DMS153 (cell line): ENCODE measurements around the gene NAP1L4.

Experiments used
- DNase-seq: peaks from one replicate; lab custom pipeline; 2025; lab: John Stamatoyannopoulos, UW

Gene NAP1L4

GRCh38 chr11:3010521-3011275 lies 18.6 kb upstream of the NAP1L4 start:
- DNase-seq = no peak

GRCh38 chr11:3010004-3010403 lies 17.9 kb upstream of the NAP1L4 start:
- no peak for DNase-seq

- no peak for DNase-seq
Observed at GRCh38 chr11:3009481-3009880, 17.4 kb upstream of the NAP1L4 start.

GRCh38 chr11:3008746-3009336 lies 16.7 kb upstream of the NAP1L4 start:
- no peak for DNase-seq

- no peak for DNase-seq
Observed at GRCh38 chr11:3007404-3008010, 15.4 kb upstream of the NAP1L4 start.

- DNase-seq = no peak
Observed at GRCh38 chr11:3006505-3007260, 14.6 kb upstream of the NAP1L4 start.

- no peak for DNase-seq
Observed at GRCh38 chr11:3004481-3004880, 12.4 kb upstream of the NAP1L4 start.

GRCh38 chr11:3003396-3004231 lies 11.5 kb upstream of the NAP1L4 start:
- no peak for DNase-seq

- DNase-seq = no peak
Observed at GRCh38 chr11:3002871-3003270, 10.7 kb upstream of the NAP1L4 start.

- DNase-seq = no peak
Observed at GRCh38 chr11:3002351-3002861, 10.3 kb upstream of the NAP1L4 start.

GRCh38 chr11:3001496-3001895 lies 9.4 kb upstream of the NAP1L4 start:
- peak; percentile 32 for DNase-seq

GRCh38 chr11:3000032-3000961 lies 8.2 kb upstream of the NAP1L4 start:
- peak; percentile 89 for DNase-seq

GRCh38 chr11:2999464-2999998 lies 7.4 kb upstream of the NAP1L4 start:
- DNase-seq = no peak

GRCh38 chr11:2998073-2998850 lies 6.1 kb upstream of the NAP1L4 start:
- no peak for DNase-seq

- no peak for DNase-seq
Observed at GRCh38 chr11:2997406-2997805, 5.3 kb upstream of the NAP1L4 start.

GRCh38 chr11:2996976-2997375 lies 4.8 kb upstream of the NAP1L4 start:
- no peak for DNase-seq

GRCh38 chr11:2995893-2996554 lies 3.9 kb upstream of the NAP1L4 start:
- no peak for DNase-seq

- DNase-seq = no peak
Observed at GRCh38 chr11:2995031-2995561, 3.0 kb upstream of the NAP1L4 start.

- no peak for DNase-seq
Observed at GRCh38 chr11:2994336-2994730, 2.2 kb upstream of the NAP1L4 start.
